Measurements from ENCODE around the gene SYNE2.
A peak's percentile ranks its signal among the peaks of the same experiment; 100 is the strongest.
"Not testable (repeated sequence)": the region's sequence is repeated elsewhere in the genome, so short reads cannot be mapped to it uniquely, and the experiment has no call there.

SYNE2 gene

DNA sequence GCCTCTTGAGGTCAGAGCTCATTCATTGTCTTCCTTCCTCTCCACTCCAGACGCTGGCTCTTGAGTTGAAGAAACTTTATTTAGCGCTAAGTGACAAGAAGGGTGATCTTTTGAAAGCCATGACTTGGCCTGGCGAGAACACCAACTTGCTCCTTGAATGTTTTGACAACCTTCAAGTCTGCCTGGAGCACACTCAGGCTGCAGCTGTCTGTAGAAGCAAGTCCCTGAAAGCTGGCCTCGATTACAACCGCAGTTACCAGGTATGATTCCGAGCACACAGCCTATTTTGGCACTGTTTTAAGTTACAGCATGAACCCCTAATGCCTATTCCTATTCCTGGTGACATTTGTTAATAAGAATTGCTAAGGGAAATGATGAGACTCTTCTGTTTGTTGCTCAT, 273.7 kb downstream of the SYNE2 start:
- no peak for DNase-seq (ENCODE audit: low spot score)

DNA sequence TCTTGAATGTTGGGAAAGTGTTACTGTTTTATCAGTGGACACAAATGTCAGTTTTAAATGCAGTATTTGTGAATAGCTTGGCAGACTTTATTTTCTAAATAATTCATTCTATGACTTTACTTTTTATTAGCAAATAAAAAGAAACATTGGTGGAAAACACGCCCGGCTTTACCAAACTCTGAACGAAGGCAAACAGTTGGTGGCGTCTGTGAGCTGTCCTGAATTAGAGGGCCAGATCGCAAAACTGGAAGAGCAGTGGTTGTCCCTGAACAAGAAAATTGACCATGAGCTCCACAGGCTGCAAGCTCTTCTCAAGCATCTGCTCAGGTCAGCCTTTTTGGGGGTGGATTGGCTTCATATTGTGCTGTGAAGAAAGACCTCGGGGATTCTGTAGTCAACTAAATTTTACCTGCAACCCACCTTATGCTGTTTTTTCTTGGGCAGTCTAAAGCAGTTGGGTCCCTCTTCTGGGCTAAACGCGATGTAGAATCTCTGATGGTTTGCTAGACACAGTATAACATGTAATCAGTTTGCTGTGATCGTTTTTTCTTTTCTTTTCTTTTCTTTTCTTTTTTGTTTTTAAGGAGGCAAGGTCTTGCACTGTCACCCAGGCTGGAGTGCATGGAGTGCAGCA, 285.0 kb downstream of the SYNE2 start:
- no peak for DNase-seq (ENCODE audit: low spot score)

DNA sequence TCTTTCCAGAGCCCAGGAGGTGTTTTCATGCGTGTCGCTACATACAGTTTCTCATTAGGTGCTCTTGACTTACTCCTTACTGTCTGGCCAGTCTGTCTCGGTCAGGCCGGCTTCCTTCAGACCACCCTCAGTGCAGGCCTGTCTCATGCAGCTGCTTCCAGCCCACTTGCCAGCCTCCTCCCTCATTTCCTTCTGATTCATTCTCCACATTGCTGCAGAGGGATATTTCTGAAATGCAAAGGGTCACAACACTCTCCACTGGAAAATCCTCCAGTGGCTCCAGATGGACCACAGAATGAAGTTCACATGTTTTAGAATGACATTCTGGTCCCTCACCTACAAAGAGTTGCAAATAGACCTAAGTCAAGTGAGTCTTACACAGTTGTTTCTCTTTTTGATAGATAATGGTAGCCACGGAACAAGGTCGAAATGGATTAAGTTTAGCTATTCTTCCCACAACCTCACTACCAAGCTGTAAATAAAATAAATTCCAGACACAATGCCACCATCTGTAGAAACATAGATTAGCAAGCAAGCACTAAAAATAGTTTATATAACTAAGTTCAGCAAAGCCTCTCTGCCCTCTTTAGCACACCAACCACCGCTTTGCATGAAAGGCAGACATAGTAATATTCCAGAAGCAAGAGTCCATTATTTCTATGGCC, 294.5 kb downstream of the SYNE2 start:
- DNase-seq (ENCODE audit: low spot score) = no peak

DNA sequence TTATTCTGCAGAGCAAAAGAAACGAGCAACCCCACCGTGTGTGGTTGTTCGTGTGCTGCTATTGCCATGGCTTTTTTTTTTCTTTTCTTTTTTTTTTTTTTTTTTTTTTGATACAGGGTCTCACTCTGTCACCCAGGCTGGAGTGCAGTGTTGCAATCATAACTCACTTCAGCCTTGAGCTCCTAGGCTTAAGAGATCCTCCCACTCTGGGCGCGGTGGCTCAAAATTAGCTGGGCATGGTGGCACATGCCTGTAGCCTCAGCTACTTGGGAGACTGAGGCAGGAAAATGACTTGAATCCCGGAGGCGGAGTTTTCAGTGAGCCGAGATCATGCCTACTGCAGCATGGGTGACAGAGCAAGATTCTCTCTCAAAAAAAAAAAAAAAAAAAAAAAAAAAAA, 297.1 kb downstream of the SYNE2 start:
- no peak for DNase-seq (ENCODE audit: low spot score)

DNA sequence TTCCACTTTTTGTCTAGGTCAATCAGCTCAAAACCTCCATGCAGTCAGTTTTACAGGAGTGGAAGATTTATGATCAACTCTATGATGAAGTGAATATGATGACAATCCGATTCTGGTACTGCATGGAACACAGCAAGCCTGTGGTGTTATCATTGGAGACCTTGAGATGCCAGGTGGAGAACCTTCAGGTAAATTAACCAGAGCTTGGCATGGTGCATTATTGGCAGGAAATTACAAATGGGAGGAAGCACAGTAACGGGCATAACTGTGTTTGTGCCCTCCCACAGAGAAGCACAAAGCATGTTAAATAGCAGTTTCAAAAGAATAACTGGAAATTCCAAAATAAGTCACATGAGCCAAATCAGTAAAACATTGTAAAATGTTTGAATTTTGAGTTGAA, 305.8 kb downstream of the SYNE2 start:
- no peak for DNase-seq (ENCODE audit: low spot score)

DNA sequence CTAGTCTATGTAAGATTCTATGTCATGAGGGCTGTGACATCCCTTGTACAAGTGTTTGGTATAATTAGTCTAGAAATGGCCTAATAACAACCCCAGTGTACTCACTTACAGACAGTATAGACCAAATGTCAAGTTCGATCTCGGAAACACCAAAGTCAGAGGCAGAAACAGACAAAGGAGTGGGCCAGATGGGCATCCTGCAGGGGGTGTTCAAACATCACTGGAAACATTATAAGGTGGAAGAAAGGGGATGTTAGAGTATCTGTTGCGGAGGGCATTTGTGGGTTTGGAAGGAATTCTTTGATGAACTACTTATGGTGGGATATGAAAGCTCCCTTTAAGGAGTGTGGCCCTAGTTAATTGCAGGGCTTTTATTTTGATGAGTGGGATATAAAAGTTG, 306.8 kb downstream of the SYNE2 start:
- DNase-seq (ENCODE audit: low spot score) = no peak

DNA sequence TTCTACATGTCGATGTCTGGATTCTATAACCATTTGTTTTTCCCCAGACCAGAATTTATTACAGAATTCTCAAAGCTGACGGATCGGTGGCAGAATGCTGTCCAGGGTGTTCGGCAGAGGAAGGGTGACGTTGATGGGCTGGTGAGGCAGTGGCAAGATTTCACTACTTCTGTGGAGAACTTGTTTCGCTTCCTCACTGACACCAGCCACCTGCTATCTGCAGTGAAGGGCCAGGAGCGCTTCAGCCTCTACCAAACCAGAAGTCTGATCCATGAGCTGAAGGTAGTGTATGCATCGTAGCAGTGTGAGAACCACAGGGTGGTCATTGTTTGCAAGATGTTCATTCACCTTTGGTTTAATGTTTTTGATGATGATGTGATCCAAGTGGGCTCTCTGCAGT, 317.4 kb downstream of the SYNE2 start:
- DNase-seq (ENCODE audit: low spot score) = no peak

DNA sequence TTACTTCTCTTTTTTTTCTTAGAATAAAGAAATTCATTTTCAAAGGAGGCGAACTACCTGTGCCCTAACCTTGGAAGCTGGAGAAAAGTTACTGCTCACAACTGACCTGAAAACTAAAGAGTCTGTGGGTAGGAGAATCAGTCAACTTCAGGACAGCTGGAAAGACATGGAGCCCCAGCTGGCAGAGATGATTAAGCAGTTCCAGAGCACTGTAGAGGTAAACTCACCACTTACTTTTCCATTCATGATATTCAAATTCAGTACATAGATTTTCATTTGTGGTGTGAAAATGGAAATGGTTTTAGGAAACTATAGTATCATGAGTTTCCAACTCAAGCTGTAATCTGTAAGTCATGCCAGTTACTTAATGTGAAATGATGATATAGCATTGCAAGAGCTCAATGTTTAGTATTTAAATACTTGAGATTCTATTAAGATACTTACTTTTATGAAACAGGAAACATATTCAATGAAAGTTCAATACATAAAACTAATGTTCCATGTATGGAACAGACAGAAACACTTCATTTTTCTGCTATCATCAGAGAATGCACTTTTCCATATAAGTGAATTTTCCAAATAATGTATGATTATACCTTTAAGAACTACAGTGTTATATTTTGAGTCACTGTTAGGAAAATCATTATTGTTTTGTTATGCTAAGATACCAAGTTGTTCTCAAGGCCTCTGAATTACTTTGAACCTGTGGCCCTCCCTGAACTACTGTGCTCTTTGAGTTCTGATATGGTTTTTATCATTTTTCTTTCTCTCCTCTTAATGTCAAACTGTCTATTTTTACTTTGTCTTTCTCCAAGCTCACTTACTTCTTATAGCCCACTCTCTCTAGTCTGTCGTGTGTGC, 322.3 kb downstream of the SYNE2 start:
- no peak for DNase-seq (ENCODE audit: low spot score)

DNA sequence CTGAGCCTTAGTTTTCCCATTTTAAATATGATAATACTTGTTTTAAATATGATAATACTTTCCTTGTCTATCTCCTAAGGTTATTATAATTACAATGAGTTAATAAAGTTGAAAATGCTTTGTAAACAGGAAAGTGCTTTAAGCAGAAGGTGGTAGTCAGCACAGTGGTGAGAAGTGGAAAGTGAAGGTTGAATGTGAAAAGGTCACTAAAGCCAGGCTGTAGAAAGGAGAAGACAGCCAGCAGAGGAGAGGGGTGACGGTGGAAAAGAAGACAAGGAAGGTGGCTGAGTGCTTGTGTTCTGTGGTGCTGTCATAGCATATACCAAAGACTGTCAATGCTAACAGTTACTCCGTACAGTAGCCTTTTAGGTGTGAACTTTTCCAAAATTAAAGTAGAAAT, 323.5 kb downstream of the SYNE2 start:
- DNase-seq (ENCODE audit: low spot score) = no peak

DNA sequence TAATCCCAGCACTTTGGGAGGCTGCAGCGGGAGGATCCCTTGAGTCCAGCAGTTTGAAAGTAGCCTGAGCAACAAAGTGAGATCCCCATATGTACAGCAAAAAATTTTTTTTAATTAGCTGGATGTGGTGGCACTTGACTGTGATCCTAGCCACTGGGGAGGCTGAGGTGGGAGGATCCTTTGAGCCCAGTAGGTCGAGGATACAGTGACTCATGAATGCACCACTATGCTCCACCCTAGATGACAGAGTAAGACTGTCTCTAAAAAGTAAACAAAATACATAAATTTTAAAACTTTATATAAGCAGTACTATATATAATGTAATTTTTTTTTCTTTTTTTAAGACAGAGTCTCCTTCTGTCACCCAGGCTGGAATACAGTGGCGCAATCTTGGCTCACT, 326.0 kb downstream of the SYNE2 start:
- DNase-seq (ENCODE audit: low spot score) = peak; percentile 25

DNA sequence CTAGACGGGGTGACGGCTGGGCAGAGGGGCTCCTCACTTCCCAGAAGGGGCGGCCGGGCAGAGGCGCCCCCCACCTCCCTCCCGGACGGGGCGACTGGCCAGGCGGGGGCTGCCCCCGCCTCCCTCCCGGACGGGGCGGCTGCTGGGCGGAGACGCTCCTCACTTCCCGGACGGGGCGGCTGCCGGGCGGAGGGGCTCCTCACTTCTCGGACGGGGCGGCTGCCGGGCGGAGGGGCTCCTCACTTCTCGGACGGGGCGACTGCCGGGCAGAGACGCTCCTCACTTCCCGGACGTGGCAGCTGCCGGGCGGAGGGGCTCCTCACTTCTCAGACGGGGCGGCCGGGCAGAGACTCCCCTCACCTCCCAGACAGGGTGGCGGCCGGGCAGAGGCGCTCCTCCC, 330.1 kb downstream of the SYNE2 start:
- not testable (repeated sequence) for DNase-seq (ENCODE audit: low spot score)

DNA sequence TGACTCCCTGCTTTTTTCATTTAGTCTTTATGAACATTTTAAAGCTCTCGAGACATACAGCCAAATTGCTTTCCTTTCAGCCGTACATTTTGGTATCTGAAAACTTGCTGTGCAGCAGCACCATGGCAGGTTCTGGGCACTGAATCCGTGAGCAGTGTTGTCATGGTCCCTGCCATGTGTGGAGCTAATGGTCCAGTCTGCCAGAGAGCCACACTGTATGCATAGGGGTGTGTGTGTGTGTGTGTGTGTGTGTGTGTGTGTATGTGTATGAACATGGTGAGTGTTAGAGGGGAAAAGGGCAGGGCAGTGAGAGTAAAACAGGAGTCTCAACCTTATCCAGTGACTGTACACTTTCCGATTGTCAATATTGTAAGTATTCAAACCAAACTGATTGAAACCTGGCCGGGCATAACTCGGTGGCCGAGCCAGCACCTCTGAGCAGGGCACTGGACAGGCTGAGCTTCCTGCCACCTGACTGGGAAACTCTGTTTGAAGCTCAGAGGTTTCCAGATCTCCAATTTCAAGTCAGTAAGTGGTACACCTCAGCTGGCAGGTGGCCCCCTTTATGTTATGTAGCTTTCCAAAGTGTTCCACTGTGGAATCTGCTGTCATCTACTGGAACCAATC, 331.4 kb downstream of the SYNE2 start:
- DNase-seq (ENCODE audit: low spot score) = no peak

DNA sequence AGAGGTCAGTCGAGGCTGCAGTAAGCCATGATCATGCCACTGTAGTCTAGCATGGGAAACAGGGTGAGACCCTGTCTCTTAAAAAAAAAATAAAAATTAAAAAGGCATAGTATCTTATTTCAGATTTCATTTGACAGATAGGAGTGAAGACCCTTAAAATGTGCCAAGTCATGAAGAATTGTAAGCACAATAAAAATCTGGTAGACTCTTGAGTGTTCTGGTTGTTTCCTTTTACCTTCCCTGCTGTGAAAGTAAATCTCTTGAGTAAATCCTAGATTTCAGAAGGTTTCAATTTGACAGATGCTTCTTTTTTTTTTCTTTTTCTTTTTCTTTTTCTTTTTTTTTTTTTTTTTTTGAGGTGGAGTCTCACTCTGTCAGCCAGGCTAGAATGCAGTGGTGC, 332.4 kb downstream of the SYNE2 start:
- DNase-seq (ENCODE audit: low spot score) = no peak

DNA sequence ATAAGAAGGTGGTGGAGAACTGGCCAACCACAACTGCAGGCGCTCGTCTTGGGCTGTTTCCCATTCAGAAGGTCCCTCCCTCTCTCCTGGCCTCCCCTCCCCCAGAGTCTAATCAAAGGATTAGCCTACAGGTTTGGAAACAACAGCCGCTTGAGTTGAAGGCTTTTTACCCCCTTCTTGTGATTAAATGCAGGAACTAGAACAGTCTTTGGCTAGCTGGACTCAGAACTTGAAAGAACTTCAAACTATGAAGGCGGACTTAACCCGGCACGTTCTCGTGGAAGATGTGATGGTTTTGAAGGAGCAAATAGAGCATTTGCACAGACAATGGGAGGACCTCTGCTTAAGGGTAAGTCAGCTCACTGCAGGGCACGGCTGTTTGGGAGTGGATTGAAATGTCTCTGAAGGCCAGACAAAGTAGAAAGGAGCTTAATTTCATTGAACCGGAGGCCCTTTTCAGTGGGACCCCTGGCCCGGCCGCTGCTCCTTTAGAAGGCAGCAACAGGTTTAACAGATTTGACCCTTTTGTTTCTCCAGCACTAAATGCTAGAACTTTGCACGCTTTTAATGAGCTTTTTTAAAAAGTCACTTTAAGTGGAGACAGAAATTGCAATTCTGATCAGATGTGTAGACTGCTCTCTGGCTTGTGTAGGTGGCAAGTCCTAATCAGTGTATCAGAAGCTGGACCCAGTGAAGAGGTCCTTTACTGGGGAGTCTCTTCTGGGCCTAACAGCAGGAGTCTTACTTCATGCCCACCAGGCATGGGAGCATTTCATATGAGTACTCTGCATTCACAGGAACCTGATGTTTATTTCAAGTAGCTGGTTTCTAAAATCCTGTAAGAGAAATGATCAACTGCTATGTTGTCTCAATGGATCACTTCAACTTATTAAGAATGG, 333.7 kb downstream of the SYNE2 start:
- DNase-seq (ENCODE audit: low spot score) = no peak

DNA sequence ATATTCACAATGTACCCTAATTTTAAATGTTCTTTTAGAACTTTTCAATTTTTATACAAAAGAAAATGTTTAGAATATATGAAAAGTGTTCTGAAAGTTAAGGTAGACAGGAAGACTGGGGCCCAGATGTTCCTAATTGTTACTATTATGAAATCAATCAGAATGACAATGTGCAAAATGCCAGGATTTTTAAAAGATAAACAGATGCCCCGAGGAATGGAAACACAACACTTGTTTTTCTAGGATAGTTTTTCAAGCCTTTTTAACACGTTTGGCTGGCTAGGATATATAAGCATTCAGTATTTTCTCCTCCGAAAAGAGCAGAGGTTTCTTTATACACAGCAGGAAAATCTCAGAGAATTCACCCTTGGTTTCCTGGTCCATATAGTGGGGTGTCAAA, 334.5 kb downstream of the SYNE2 start:
- DNase-seq (ENCODE audit: low spot score) = no peak

DNA sequence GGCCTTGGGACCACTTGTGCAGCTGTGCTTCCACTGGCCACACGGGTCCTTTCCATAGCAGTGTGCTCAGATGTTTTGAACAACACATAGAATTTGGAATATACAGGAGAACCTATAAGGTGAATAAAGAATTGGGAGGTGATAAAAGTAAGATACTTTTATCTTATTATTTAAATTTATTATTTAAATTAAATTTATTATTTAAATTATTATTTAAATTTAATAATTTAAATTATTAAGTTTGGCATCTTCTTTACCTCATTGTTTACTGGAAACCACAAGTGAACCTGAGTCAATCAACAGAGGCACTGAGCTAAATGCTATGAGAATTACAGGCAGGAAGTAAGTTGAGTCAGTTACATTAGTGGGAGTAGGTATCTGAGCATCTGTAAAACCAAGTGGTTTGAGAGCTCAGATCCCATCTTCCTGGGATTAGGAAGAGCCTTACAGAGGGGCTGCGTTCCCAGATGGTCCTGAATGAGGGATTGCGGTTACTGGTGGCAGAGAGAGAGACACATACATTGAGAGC, 338.2 kb downstream of the SYNE2 start:
- no peak for DNase-seq (ENCODE audit: low spot score)

DNA sequence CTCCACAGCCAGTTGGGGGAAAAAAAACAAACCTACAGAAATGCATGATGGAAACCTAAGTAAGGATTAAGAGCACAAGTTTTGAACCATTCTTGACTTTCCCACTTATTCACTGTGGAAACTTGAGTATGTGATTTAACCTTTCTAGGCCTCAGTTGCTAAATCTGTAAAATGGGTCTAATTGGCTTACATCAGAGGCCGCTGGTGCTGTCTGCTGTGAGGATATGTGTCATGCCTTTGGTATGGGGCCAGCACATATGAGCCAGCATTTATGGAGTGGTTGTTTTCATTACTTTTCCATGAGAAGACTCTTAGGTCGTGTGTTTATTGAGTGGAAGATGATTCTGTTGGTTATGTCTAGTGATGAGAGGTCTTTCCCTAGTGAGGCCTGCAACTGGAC, 339.0 kb downstream of the SYNE2 start:
- DNase-seq (ENCODE audit: low spot score) = peak; percentile 40

DNA sequence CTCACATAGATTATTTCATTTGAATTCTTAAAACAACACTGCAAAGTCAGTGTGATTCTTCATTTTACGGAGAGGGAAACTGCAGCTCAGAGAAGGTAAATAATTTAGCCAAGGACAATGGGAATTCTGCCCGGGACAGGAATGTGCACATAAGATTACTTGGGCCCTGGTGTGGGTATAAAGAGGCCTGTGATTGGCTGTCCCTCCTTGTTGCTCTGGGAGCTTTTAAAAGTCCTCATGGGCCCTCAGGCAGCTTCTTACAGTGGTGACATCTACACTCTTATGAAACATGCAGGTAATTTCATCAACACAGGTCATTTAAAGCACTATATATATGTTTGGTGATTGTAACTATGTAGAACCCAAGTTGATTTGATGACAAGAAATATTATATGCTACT, 341.0 kb downstream of the SYNE2 start:
- DNase-seq (ENCODE audit: low spot score) = no peak

DNA sequence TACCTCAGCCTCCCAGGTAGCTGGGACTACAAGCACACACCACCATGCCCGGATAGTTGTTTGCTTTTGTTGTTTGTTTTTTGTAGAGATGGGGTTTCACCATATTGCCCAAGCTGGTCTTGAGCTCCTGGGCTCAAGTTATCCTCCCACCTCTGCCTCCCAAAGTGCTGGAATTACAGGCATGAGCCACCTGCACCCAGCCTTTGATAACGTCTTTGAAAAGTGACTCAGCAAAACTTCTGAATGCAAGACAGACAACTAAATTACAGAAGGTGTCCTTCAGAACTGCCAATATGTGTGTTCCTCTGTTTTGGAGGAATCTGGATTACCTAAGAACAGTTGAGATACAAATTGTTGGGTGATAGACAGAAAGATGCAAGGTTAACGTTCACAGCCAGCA, 341.6 kb downstream of the SYNE2 start:
- DNase-seq (ENCODE audit: low spot score) = no peak

DNA sequence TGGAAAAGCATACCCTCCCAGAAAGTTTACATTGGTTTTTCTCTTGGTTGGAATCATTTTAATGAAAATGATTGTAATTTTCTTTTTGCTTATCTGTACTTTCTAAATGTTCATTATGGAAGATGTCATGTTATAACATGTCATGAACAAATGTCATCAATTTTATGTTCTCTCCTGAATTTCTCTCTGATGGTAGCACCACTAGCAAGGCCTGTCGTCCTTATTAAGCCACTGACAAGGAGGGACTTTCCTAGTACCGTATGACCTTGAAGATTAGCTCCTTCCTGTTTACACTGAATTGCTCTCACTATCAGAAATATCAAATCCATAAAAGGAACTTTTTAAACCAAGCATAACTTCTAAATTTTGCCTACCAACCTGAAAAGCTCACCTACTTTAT, 342.4 kb downstream of the SYNE2 start:
- DNase-seq (ENCODE audit: low spot score) = no peak

DNA sequence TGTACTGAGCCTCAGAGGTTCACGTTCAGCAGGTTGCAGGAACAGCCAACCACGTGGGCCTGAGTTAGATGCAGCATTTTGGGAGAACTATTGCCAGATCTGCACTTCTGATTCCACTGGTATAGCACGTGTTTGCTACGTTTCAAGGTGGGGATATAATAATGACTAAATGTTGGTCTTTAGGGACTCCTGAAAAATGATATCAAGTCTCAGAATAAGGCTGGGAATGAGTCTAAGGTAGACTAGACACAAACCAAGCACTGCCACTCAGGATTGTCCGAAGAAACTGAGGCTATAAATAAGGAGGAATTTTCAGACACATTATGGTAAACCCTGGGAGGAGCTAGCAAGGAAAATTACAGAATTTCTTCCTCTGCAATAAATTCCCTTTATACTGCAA, 343.3 kb downstream of the SYNE2 start:
- DNase-seq (ENCODE audit: low spot score) = no peak
